Measurements from ENCODE around the gene BPIFB6. TPM values are rescaled to one million over a fixed set of nuclear protein-coding genes. Genes with fewer than 3 reads are reported as not detected.

BPIFB6 gene
- total RNA-seq, 6 donors from 2014 or later, result not detected

DNA sequence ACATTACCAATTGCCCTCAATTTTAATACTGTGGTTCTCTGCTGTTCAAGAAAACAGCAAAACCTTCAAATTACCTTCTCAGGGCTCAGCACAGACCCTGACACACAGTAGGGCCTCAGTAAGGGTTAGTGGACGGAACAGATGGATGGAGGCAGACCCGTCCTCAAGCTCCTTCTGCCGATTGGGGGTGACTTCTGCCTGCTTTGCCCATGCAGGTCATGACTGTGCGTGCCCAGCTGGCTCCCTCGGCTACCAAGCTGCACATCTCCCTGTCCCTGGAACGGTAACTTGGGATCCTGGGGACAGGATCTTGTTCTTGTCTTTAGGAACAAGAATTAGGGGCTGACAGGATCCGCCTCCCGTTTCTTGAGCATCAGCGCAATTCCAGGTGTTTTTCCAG, 38.2 kb downstream of the BPIFB6 start:
- 82 to 83% methylated on average over 9 of the region's 9 CpGs for WGBS, 2 donors
- Histone ChIP-seq H3K27ac (no peak overlapping the region), H3K36me3 (no peaks in the 10 kb centered on the region), H3K4me1 (no peaks in the 10 kb centered on the region), H3K9me3 (no peaks in the 10 kb centered on the region), H3K4me3 (no peak overlapping the region), H3K27me3 (no peaks in the 10 kb centered on the region)
- ATAC-seq (ENCODE audit: low FRiP score in 2 of 2), result no peak
- TF ChIP-seq, protein P1, sequence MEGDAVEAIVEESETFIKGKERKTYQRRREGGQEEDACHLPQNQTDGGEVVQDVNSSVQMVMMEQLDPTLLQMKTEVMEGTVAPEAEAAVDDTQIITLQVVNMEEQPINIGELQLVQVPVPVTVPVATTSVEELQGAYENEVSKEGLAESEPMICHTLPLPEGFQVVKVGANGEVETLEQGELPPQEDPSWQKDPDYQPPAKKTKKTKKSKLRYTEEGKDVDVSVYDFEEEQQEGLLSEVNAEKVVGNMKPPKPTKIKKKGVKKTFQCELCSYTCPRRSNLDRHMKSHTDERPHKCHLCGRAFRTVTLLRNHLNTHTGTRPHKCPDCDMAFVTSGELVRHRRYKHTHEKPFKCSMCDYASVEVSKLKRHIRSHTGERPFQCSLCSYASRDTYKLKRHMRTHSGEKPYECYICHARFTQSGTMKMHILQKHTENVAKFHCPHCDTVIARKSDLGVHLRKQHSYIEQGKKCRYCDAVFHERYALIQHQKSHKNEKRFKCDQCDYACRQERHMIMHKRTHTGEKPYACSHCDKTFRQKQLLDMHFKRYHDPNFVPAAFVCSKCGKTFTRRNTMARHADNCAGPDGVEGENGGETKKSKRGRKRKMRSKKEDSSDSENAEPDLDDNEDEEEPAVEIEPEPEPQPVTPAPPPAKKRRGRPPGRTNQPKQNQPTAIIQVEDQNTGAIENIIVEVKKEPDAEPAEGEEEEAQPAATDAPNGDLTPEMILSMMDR (IDR thresholded peaks at IDR 0.05), result no peak
- no peak for TF ChIP-seq POLR2AphosphoS5 (IDR thresholded peaks at IDR 0.05)
- TF ChIP-seq EP300 (IDR thresholded peaks at IDR 0.05), result no peak
- TF ChIP-seq POLR2A (IDR thresholded peaks at IDR 0.05), result no peak
- DNase-seq, result no peak

DNA sequence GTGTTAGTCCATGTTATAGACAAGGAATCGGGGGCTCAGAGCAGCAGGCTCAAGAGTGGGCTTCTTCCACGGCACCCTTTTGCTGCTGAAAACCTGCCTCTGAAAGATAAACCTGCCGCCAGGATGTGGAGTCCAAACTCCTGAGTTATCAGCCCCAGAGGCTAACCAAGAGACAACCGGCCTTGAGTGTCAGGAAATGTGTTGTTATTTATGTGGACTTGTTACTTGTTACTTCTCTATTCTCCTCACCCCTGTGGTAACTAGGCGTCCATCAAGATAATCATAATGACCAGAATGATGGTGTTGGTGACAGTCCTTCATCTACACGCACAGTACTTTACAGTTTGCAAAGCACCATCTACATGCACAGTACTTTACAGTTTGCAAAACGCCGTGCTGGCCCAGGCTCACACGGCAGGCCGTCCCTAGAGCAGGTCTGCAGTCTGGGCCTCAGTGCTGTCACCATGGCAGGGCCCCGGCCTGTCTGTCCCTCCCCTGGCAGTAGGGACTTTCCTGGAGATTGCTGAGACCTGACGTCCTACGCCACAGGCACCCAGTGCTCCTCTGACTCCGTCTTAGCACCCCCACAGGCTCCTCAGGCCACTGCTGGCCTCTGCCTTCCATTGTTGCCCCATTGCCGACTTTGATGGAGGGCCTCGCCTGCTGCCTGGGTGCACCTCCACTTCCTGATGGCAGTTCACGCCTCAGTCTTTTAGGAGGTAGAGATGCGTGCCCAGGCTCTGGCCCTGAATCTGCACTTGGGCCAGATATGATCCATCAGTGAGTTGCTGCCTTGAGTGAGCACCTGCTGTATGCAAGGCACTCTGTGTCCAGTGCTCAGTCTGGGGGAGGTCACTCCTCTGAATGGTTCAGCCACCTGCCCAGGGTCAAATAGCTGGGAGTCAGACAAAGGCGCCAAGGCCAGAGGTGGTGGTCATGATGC, 38.9 kb downstream of the BPIFB6 start:
- Histone ChIP-seq H3K4me1 (no peaks in the 10 kb centered on the region), H3K9me3 (no peaks in the 10 kb centered on the region), H3K4me3 (no peak overlapping the region), H3K36me3 (no peaks in the 10 kb centered on the region), H3K27ac (no peak overlapping the region), H3K27me3 (no peaks in the 10 kb centered on the region)
- 68 to 77% methylated on average over 12 to 19 of the region's 19 CpGs for WGBS, 2 donors
- ATAC-seq (ENCODE audit: low FRiP score in 2 of 2), result no peak
- no peak for DNase-seq
- no peak for TF ChIP-seq EP300 (IDR thresholded peaks at IDR 0.05)
- TF ChIP-seq POLR2AphosphoS5 (IDR thresholded peaks at IDR 0.05), result no peak
- no peak for TF ChIP-seq POLR2A (IDR thresholded peaks at IDR 0.05)
- TF ChIP-seq, protein P1 (IDR thresholded peaks at IDR 0.05), result no peak

DNA sequence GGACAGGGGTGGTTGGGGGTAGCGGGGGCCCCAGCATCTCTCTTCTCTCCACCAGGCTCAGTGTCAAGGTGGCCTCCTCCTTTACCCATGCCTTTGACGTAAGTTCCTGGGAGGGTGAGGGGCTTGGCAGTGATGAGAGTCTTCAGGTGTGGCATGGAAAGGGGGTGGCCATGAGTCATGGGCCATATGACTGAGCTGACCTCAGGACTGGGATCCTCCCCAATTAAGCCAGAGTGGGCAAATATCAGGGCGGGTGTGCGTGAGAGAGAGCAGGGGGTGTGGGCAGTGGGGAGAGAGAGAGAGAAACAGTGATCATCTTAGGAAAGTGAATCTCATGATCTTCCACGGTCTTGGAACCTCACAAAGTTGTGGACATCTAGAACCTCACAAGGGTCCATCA, 39.8 kb downstream of the BPIFB6 start:
- Histone ChIP-seq H3K27ac (no peak overlapping the region), H3K36me3 (no peaks in the 10 kb centered on the region), H3K4me3 (no peak overlapping the region), H3K9me3 (no peaks in the 10 kb centered on the region), H3K27me3 (no peaks in the 10 kb centered on the region), H3K4me1 (no peaks in the 10 kb centered on the region)
- no peak for ATAC-seq (ENCODE audit: low FRiP score in 2 of 2)
- WGBS, 2 donors, result 79 to 86% methylated on average over 3 to 5 of the region's 5 CpGs
- DNase-seq, result no peak
- TF ChIP-seq POLR2A (IDR thresholded peaks at IDR 0.05) (no peak), EP300 (IDR thresholded peaks at IDR 0.05) (no peak), POLR2AphosphoS5 (IDR thresholded peaks at IDR 0.05) (no peak)
- TF ChIP-seq, protein P1 (IDR thresholded peaks at IDR 0.05), result no peak

DNA sequence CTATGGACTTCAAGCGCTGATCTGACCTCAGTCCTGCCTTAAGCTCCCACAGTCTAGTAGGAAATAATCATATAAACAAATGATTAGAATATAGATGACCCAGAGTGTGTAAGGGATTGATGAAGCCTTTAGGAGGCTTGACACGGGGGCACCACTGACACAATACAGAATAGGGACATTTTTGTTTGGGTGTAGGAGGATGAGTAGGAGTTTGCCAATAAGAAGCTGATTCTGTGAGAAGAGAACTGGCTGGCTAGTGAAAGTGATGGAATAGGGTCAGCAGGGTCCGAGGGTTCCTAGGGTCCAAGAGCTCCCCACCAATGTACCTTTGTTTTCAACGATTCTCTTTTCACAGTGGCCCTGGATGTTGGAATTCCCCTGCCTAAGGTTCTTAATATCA, 40.9 kb downstream of the BPIFB6 start:
- TF ChIP-seq POLR2A (IDR thresholded peaks at IDR 0.05) (no peak), EP300 (IDR thresholded peaks at IDR 0.05) (no peak), POLR2AphosphoS5 (IDR thresholded peaks at IDR 0.05) (no peak)
- TF ChIP-seq, protein P1 (IDR thresholded peaks at IDR 0.05), result no peak
- Histone ChIP-seq H3K4me3 (no peak overlapping the region), H3K27ac (no peak overlapping the region), H3K27me3 (no peaks in the 10 kb centered on the region), H3K36me3 (no peaks in the 10 kb centered on the region), H3K4me1 (no peaks in the 10 kb centered on the region), H3K9me3 (no peaks in the 10 kb centered on the region)
- 81 to 89% methylated on average over 4 of the region's 4 CpGs for WGBS, 2 donors
- no peak for DNase-seq
- ATAC-seq (ENCODE audit: low FRiP score in 2 of 2), result no peak
